ENCODE measurements around the gene BTBD9. TPM values are rescaled to one million over a fixed set of nuclear protein-coding genes. Genes with fewer than 3 reads are reported as not detected.

Gene BTBD9
- total and polyA plus RNA-seq, 2 donors (not counting 3 experiments of a cell fraction or from before 2014, with no cell fraction given) = 4.9 to 15.0 TPM

DNA sequence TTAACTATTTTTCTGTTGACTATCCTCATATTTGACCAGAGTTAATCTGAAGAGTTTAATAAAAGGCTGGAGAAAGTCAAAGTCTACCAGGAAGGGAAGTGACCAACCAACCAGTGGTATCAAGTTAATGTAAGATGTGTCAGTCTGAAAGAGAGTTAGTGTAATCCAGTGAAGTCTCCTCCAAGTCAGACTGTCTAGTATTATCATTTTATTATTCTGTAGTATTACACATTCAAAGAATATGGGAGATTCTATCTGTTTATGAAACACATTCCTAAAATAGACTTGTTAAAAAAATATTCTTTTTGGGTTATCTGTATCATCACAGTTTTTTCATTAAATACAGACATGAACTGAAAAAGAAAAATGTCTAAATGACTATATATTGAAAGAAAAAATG lies 194.4 kb downstream of the BTBD9 start:
- no peak for DNase-seq (ENCODE audit: low read depth, low spot score)
- H3K27ac ChIP-seq (ENCODE audit: insufficient read depth, low read depth, low read length) = no peak overlapping the region

More for the DNA sequence above, 194.4 kb downstream of the BTBD9 start:
- intact Hi-C loops (cut with micrococcal nuclease) (no loop called here), dilution Hi-C loops (cut with MboI; ENCODE audit: extremely low pct_ligation_motif_present, low sequenced_read_pairs) (no loop called here)
- no peaks in the 10 kb centered on the region for H3K9me1 ChIP-seq (replicated peaks; ENCODE audit: control insufficient read depth, extremely low read depth, insufficient read depth, low read length)
- no peak overlapping the region for H3K4me2 ChIP-seq (ENCODE audit: insufficient read depth, low read length)
- POLR2A ChIA-PET = no interaction called here
- FAIRE-seq = no peak
- no peaks in the 10 kb centered on the region for H3K79me2 ChIP-seq (ENCODE audit: control insufficient read depth, insufficient read depth, low read length)
- H3K9ac ChIP-seq (replicated peaks; ENCODE audit: extremely low read depth, insufficient read depth, low read length) = no peak overlapping the region
- no peaks in the 10 kb centered on the region for H3K27me3 ChIP-seq (ENCODE audit: control insufficient read depth in 2 of 2, insufficient read depth in 2 of 2, low read length in 2 of 2)
- no peaks in the 10 kb centered on the region for H3K36me3 ChIP-seq (ENCODE audit: control insufficient read depth in 2 of 2, extremely low read depth in 1 of 2, insufficient read depth in 2 of 2, low read length in 2 of 2)
- no peak overlapping the region for H2AFZ ChIP-seq (ENCODE audit: low read depth, low read length)
- no peak overlapping the region for H3K4me3 ChIP-seq (replicated peaks in 1 of 3; ENCODE audit: insufficient read depth in 1 of 3, low read depth in 1 of 3, low read length in 3 of 3)
- no peaks in the 10 kb centered on the region for H3K9me3 ChIP-seq (replicated peaks; ENCODE audit: control insufficient read depth, insufficient read depth, low read length)
- no TSS peak for BruUV-seq (replicated peaks)
- no peaks in the 10 kb centered on the region for H3K4me1 ChIP-seq (ENCODE audit: control insufficient read depth, extremely low read depth, insufficient read depth, low read length)
- no peak for TF ChIP-seq POLR2AphosphoS5 (IDR thresholded peaks at IDR 0.05; ENCODE audit: insufficient read depth, low read depth, low read length)
- TF ChIP-seq GATA2 (IDR thresholded peaks at IDR 0.05; ENCODE audit: insufficient read depth, insufficient read length, low read depth, low read length) = no peak
- TF ChIP-seq POLR2A (IDR thresholded peaks at IDR 0.05; ENCODE audit: low read depth, low read length) = no peak
- TF ChIP-seq, protein P1, sequence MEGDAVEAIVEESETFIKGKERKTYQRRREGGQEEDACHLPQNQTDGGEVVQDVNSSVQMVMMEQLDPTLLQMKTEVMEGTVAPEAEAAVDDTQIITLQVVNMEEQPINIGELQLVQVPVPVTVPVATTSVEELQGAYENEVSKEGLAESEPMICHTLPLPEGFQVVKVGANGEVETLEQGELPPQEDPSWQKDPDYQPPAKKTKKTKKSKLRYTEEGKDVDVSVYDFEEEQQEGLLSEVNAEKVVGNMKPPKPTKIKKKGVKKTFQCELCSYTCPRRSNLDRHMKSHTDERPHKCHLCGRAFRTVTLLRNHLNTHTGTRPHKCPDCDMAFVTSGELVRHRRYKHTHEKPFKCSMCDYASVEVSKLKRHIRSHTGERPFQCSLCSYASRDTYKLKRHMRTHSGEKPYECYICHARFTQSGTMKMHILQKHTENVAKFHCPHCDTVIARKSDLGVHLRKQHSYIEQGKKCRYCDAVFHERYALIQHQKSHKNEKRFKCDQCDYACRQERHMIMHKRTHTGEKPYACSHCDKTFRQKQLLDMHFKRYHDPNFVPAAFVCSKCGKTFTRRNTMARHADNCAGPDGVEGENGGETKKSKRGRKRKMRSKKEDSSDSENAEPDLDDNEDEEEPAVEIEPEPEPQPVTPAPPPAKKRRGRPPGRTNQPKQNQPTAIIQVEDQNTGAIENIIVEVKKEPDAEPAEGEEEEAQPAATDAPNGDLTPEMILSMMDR (IDR thresholded peaks at IDR 0.05; ENCODE audit: extremely low read depth in 1 of 2, insufficient read depth in 1 of 2, low read depth in 1 of 2, low read length in 2 of 2) = no peak
- TF ChIP-seq, protein P2, sequence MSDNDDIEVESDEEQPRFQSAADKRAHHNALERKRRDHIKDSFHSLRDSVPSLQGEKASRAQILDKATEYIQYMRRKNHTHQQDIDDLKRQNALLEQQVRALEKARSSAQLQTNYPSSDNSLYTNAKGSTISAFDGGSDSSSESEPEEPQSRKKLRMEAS (IDR thresholded peaks at IDR 0.05; ENCODE audit: insufficient read depth, insufficient read length) = no peak
- TF ChIP-seq MYC (IDR thresholded peaks at IDR 0.05; ENCODE audit: low read depth, low read length) = no peak
- TF ChIP-seq FOS (IDR thresholded peaks at IDR 0.05; ENCODE audit: borderline replicate concordance, insufficient read depth, low read length) = no peak
- no peak for TF ChIP-seq EZH2 (IDR thresholded peaks at IDR 0.05; ENCODE audit: borderline replicate concordance, low read depth, low read length, severe bottlenecking)
- no peak for TF ChIP-seq JUN (IDR thresholded peaks at IDR 0.05; ENCODE audit: borderline replicate concordance, insufficient read depth, insufficient read length, low read depth)
- CTCF ChIA-PET = no interaction called here
- no peaks in the 10 kb centered on the region for H4K20me1 ChIP-seq (replicated peaks; ENCODE audit: control insufficient read depth, extremely low read depth, insufficient read depth, low read length)

Data from endothelial cell of umbilical vein (primary cell).